Suppressor macrophage treated with lipopolysaccharide for 4 hours (primary cell): ENCODE data around the gene HRH2.
"Not testable (repeated sequence)": the region's sequence is repeated elsewhere in the genome, so short reads cannot be mapped to it uniquely, and the experiment has no call there.

ENCODE experiments used
- DNase-seq: peaks from one replicate; pipeline ENCODE4 v3.0.0-alpha.2; 2020

Gene HRH2

DNA sequence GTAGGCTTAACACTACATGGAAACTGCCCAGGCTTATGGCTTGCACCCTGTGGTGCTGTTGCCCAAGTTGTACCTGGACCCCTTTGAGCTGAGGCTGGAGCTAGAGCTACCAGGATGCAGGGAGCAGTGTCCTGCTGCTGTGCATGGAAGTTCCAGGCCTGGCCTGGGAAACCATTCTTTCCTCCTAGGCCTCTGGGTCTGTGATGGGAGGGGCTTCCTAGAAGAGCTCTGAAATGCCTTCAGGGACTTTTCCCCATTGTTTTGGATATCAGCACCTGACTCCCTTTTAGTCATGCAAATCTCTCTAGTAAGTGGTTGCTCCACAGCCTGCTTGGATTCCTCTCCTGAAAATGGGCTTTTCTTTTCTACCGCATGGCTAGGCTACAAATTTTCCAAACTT is 7.9 kb upstream of the HRH2 start:
- no peak for DNase-seq

DNA sequence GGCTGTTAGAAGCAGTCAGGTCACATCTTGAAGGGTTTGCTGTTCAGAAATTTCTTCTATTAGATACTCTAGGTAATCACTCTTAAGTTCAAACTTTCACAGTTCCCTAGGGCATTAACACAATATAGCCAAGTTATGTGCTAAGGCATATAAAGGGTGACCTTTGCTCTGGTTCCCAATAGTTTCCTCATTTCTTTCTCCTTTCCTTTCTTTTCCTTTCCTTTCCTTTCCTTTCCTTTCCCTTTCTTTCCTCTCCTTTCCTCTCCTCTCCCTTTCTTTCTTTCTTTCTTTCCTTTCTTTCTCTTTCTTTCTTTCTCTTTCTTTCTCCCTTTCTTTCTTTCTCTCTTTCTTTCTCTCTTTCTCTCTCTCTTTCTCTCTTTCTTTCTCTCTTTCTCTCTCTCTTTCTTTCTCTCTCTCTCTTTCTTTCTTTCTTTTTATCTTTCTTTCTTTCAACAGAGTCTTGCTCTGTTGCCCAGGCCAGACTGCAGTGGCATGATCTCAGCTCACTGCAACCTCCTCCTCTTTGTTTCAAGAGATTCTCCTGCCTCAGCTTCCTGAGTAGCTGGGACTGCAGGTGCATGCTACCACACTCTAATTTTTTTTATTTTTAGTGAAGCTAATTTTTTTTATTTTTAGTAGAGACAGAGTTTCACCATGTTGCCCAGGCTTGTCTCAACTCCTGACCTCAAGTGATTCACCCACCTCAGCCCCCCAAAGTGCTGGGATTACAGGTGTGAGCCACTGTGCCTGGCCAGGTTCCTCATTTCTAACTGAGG is 7.3 kb upstream of the HRH2 start:
- DNase-seq: not testable (repeated sequence)

DNA sequence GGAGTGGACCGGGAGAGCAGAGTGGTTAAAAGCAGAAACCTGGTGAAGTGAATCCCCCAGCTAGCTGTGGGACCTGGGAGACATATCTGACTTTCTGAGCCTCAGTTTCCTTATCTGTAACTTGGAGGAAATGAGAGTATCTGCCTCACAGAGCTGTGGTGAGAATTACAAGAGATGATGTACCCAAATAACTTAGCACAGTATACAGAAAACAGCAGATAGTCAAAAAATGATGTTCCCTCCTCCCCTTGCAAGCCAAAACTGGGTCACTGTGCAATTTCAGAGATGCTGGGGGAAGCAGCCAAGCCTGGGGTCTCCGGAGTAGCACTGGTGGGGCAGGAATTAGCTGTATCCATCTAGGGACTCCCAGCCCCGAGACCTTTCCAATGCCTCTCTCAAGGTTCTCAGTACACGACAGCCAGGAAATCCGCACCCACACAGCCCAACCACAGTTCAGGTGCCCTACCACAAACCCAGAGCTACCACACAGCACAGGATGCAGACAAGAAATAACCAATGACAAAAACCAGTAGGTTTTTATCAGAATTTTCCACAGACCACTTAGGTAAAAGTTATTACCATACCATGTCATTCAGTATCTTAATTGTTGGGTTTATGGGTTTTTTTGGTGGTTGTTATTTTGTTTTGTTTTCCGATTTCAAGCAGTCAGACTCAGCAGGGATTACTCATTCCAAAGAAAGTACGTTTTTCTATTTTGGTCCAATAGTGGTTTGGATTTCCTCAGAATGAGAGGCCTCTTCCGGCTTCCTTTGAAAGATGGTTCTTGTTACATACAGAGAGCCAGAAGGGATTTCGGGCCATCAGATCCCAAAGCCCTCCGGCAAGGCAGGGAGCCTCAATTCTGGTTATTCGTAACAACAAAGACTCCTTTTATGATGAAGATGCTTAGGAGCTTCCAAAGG is 4.9 kb upstream of the HRH2 start:
- DNase-seq: peak; percentile 81

DNA sequence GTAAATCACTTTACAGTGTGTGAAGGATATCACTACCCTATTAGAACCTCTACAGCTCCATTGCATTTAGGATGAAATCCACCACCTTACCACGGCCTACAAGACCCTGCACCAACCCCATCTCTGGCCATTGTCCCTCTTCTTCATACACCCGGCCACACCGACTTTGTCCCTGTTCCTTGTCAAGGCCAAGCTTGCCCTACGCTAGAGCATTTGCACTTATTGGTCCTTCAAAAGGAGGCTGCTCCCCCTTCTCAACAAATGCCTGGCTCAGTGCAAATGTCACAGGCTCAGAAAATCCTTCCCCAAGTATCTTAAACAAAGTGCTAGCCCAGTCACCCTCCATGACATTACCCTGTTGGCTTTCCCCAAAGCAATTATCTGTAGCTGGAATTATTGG is 4.1 kb upstream of the HRH2 start:
- DNase-seq: no peak

DNA sequence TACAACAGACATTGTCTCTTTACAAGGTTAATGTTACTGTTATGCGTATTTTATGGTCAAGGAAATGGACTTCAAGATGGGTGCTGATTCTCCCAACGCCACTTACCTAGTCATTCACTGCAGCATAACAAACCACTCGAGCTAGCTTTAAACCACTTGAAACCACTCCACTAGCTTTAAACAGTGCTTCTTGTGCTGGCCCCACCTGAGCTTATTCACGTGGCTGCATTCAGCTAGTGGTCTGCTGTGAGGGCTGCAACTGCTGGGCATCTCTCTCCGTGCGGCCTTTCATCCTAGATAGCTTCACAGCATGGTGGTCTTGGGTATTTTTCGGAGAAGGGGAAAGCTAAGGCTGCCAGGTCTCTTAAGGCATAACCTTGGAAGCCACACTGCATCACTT is 3.5 kb upstream of the HRH2 start:
- no peak for DNase-seq

DNA sequence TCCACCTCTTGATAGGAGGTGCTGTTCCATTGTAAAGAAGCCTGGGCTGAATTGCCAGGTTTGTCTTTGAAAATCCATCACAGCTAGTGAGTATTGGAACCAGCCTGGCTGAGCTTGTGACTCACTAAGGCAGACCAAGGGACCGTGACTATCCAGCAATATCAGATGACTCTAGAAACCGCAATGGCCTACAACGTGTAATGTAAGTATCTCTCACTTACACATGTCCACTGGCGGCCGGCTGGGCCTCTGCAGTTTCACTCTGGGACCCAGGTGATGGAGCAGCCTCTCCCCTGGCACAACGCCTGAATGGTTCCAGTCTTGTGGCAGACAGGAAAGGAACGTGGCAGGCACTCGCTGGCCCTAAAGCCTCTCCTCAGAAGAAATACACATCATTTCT is 3.1 kb upstream of the HRH2 start:
- DNase-seq: peak; percentile 56

DNA sequence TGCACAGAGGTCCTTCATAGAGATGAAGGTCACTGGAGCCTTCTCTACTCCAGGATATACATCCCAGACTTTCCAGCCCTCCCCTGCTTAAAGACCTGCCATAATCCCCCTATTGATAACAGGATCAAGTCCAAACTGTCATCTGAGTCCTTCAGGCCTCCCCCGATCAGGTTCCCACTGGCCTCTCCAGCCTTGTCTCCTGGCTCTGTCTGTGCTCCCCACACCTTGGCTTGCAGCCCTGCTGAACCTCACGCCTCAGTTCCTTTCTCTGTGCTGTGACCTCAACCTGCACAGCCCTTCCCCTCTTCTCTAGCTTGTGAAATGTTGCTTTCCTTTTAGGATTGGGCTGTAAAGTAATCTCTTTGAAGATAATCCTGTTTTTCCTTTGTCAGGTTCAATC is 2.5 kb upstream of the HRH2 start:
- no peak for DNase-seq

DNA sequence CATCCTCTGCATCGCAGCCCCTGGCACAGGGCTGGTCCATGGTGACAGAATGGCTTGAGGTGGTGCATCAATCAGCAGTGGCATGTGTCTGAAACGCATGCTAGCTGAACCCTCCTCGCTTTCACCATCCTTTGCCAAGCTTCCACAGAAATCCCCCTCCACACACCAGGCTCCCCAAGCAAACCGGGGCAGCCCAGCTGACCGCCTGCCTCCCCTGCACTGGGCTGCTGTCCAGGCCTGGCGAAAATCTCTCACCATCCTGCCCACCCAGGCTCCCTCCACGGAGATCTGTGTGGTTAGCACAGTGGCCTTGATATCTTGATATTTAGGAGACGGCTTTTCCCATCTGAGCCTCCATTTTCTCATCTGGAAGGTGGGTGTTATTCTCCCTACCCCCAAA is 905 bp upstream of the HRH2 start:
- no peak for DNase-seq

DNA sequence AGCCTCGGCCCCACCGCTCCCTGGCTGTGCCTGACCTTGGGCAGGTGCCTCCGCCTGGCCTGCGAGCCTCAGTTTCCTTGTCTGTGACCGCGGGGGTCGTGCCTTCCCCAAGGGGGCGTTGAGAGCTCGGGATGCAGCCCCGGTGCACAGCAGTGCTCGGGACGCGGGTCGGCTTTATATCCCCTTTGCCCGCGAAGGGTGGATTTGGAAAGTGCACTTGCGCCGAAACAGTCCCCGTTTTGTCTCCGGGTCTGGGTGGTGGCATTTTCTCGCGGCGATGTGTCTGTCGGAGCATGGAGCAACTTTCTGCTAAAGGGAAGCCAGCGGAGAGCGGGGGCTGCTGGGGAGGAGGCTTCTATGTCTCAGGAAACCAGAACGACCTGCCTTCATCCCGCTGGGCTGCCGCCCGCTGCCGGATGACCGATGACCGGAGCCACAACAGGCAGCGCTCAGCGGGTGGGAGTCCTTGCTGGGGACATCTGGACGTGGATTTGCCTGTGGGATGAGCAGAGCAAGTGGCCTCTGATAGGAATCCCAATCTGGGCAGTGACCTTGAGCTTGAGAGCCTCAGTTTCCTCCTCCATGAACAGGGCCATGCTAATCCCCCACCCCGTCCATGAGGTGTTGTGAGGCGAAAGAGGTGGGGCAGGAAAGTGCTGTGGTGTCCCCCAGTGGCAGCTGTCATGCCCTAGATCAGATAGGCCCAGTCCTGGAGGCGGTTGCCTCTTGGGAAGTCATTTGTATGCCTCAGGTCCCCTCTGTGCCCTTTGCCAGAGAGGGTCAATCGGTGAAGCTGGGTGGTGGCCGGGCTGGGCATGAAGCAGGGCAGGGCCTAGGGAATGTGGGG is 651 bp downstream of the HRH2 start:
- DNase-seq: peak; percentile 65

DNA sequence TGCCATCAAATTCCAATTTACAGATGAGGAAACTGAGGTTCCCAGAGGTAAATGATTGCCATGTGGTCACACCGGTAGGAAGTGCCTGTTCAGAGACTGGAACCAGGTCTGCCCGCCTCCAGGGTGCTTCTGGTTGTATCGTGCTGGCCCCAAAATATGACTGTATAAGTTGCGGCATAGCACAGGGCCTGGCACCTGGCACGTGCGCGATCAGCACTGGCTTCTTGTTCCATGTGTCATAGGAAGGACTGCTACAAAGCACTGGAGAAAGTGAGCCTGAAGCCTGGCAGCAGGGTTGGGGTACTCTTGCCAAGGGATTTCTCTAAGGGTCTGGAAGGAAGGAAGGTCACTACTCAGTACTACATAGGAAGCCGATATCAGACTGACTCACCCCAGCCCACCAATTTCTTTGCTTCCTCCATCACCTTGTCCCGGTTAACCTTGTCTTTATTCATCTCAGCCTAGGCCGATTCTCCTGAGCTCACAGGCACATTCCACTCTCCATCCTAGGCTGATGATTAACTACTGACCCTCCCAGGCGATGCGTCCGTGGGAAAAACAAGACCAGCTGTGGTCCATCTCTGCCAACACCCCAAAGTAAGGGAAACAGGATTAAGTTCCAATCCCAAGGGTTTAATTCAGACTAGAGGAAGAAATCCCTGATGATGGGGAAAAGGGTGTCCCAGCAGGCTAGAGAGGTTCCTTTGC is 1.8 kb downstream of the HRH2 start:
- DNase-seq: no peak

DNA sequence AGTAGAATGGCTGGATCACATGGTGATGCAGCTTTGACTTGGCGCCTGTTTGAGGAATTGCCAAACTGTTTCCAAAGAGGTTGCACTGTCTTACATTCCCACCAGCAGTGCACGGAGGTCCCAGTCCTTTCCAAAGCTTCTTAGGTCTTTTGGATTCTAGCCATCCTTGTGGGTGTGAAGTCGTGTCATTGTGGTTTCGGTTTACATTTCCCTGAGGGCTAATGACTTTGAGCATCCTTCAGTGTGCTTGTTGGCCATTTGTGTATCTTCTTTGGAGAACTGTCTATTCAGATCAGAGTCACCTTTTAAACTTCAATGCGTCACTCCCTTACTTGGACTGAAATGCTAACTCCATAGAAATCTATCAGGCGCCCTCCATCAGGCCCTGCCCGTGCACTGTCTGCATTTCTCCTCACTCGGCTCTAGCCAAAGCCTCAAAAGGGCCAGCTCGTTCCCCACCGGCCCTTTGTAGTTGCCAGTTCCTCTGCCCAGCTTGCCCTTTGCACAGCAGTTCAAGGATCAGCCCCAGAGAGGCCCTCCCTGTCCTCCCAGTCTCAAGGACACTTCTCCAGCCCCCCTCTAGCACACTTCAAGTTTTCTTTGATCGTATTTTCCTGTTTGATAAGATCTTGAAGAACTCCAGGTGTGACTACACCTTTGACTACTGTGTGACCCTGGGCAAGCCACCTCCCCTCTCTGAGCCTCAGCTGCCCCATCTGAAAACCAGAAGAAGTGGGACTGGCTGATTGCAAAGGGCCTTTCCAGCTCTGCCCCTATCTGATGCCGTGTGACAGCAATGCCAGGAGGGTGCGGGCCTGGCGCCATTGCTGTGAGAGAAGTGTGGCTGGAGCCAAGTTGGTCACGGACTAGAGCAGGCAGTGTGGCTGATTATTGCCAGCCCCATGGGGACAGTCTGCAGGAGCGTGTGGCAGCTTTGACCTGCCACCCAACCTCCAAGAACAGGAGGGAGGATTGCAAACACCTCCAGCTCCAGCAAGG is 5.6 kb downstream of the HRH2 start:
- peak; percentile 62 for DNase-seq

DNA sequence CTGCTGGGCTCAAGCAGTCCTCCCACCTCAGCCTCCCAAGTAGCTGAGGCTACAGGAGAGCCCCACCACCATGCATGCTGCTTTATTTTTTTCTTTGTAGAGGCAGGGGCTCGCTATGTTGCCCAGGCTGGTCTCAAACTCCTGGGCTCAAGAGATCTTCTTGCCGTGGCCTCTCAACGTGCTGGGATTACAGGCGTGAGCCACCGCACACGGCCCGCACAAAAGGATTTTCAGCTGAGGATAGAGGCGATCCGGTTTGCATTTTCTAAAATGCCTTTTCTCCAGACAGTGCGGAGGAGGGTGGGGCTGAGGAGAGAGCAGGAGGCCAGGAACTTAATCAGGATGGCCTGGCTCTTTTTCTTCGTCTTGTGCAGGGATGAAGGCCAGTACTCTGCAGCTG is 6.9 kb downstream of the HRH2 start:
- no peak for DNase-seq

DNA sequence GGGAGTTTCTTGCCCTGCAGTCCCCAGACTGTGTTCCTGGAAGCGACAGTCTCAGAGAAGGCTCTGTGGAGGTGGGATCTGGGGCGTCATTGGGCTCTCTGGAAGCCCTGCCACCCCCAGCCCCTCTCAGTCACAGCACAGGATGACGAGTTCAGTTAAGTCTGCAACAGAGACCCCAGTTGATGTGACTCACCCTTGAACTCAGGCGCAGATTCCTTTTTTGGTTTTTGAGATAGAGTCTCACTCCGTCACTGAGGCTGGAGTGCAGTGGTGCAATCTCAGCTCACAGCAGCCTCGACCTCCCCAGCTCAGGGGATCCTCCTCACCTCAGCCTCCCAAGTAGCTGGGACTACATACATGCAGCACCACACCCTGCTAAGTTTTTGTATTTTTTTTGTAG is 8.3 kb downstream of the HRH2 start:
- no peak for DNase-seq

DNA sequence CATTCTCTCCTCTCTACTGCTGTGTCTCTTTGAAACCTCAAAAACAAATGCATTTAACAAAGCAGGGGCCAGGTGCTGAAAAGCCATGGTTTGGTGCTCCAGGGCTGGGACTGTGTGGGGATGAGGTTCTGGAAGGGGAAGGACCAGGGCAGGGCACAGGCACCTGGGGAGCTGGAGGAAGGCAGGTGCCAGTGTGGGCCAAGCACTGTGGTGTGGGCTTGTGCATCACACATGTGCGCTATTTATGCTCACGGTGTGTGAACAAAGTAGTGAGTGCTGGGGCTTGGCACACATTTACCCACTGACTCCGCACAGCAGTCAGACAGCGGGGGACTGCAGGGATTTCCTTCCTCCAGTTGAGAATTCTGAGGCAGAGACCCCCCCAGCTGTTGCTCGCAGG is 10.1 kb downstream of the HRH2 start:
- no peak for DNase-seq

DNA sequence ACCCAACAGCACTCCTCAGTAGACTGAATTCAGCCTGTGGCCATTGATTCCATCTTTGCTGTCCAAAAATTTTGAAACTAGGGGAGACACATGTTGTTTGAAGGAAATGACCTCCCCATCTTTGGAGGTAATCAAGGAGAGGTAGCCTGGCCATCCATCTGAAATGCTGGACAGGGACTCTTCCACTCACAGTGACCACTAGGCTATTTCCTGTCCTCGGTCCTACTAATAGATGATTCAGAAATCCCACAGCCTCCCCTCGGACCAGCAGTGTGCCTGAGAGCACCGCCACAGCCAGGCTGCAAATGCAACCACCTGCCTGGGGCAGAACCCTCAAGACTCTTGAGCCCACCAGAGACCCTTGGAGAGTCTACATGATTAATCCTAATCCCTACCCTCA is 12.5 kb downstream of the HRH2 start:
- no peak for DNase-seq

DNA sequence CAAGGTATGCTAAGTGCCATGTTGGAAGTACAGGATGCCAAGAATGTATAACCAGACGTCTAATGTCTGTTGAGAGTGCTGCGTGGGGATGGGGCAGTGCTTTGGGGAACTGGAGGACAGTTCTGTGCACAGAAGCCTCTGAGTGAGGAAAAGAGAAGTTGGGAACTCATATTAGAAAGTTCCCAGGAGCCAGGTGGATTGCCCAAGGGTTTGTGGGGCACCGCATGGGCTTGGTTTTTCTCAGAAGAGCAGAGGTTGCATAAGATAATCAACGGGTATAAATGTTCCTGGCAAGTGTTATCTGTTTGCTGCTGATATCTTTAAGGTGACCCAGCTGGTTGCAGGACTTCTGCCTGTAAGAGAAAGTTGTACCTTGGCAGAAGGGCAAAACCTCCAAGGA is 13.1 kb downstream of the HRH2 start:
- DNase-seq: peak; percentile 73

DNA sequence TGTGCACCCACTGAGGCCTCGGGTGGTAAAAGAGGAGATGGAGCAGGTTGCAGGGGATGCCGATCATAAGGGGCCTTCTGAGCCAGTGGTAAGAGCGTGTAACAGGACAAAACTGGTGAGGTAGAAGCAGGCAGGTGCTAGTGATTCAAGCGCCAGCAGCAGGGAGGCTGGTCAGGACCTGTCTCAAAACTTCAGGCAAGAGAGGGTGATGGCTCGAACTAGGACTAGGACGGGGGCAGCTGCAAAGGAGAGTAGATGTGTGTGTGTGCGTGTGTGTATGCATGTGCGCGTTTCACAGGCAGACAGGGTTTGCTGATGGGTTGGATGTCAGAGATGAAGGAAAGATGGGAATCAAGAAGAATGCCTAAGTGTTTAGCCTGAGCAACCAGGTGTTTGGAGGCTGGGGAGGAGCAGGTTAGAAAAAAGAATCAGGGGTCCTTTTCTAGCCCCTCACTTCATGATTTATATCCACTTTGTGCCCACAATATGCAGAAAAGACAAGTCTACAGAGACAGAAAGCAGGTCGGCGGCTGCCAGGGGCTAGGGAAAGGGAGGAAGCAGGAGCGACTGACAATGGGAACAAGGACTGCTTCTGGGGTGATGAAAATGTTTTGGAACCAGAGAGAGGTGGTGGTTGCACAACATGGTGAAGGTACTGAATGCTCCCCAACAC is 15.2 kb downstream of the HRH2 start:
- DNase-seq: no peak

DNA sequence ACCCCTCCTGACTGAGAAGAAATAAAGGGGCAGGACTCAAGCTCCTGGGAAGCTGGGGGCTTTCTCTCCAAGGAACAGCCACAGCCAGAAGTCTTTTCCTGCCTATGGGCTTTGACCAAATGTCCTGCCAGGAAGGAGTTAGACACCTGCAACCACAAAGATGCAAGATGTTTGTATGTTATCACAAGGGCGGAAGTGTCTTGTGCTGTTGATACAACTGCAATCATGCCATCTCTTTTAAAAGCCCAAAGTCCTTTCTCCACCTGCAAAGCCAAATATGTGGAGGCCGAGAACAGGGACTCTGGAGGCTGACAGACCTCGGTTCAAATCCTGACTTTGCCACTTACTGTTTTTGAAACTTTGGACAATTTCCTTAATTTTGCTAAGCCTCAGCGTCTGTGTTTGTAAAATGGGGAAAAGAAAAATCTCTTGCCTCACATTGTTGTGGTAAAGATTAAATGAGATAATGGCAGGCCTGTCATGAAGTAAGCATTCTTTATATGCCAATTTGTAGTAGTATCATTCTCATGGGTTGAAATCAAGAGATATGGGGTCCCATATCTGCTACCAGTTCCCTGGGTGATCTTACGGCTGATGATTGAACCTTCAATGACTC is 17.0 kb downstream of the HRH2 start:
- peak; percentile 55 for DNase-seq

DNA sequence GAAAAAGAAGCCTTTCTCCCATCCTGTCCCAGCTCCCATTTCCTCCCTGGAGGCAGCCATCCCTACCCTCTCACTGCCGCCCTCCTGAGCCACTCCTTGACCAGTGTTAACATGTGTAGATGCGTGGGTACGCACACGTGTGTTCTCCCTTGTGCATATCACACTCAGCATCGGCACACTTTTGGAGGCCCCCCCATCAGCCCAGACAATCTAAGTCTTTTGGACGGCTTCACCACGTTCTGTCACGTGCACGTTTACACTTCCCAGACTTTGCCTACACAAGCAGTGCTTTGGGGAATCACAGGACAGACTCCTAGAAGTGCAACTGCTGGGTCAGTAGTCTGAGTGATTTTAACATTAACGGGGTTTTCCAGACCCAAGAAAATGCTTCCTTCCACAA is 18.0 kb downstream of the HRH2 start:
- no peak for DNase-seq

DNA sequence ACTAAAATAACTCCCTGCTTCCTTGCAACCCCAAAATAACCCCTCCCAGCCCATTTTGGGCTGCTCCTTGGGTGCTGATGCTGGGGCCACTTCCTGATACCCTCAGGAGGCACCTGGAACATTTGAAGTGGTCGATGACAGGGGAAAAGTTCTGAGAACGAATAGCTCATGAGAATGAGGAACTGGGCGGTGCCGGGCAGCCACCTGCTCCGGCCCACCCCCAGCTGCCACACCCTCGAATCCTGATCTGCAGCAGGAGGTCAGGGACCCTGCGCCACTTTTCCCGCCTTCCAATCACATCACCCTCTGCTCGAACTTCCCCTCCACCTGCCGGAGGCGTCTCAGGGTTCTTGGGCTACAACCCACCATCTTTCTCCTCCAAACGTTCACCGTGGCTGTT is 19.7 kb downstream of the HRH2 start:
- DNase-seq: no peak
